Measurements from ENCODE around the gene DISC1. TPM values are rescaled to one million over a fixed set of nuclear protein-coding genes. Genes with fewer than 3 reads are reported as not detected.

The DISC1 gene
- total RNA-seq, 1 donor from 2014 or later: 16.0 TPM

GRCh38 chr1:232074265-232074664, 447.7 kb downstream of the DISC1 start:
- TF ChIP-seq, protein P1, sequence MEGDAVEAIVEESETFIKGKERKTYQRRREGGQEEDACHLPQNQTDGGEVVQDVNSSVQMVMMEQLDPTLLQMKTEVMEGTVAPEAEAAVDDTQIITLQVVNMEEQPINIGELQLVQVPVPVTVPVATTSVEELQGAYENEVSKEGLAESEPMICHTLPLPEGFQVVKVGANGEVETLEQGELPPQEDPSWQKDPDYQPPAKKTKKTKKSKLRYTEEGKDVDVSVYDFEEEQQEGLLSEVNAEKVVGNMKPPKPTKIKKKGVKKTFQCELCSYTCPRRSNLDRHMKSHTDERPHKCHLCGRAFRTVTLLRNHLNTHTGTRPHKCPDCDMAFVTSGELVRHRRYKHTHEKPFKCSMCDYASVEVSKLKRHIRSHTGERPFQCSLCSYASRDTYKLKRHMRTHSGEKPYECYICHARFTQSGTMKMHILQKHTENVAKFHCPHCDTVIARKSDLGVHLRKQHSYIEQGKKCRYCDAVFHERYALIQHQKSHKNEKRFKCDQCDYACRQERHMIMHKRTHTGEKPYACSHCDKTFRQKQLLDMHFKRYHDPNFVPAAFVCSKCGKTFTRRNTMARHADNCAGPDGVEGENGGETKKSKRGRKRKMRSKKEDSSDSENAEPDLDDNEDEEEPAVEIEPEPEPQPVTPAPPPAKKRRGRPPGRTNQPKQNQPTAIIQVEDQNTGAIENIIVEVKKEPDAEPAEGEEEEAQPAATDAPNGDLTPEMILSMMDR (IDR thresholded peaks at IDR 0.05): no peak
- intact Hi-C loops (cut with DNase I): no loop called here

GRCh38 chr1:232077809-232078208, 451.2 kb downstream of the DISC1 start:
- no peak for DNase-seq (ENCODE audit: low spot score in 2 of 2)
- Histone ChIP-seq H3K9me3 (peaks cover 0 to 10% of the 10 kb centered on the region in 2 donors), H3K27me3 (no peaks in the 10 kb centered on the region), H3K36me3 (no peaks in the 10 kb centered on the region), H3K27ac (no peak overlapping the region), H3K4me1 (no peaks in the 10 kb centered on the region), H3K4me3 (no peak overlapping the region)
- intact Hi-C loops (cut with DNase I): no loop called here
- TF ChIP-seq, protein P1 (IDR thresholded peaks at IDR 0.05): no peak

More at GRCh38 chr1:232074265-232074664, 447.7 kb downstream of the DISC1 start:
- no peaks in the 10 kb centered on the region for H3K4me1 ChIP-seq
- no peaks in the 10 kb centered on the region for H3K27me3 ChIP-seq
- peaks cover 0 to 10% of the 10 kb centered on the region in 2 donors for H3K9me3 ChIP-seq
- H3K4me3 ChIP-seq: no peak overlapping the region
- no peaks in the 10 kb centered on the region for H3K36me3 ChIP-seq
- no peak overlapping the region for H3K27ac ChIP-seq
- no peak for DNase-seq (ENCODE audit: low spot score in 2 of 2)

- intact Hi-C loops (cut with DNase I): no loop called here
- no peak overlapping the region for H3K4me3 ChIP-seq
- TF ChIP-seq, protein P1 (IDR thresholded peaks at IDR 0.05): no peak
- no peaks in the 10 kb centered on the region for H3K4me1 ChIP-seq
- no peak for DNase-seq (ENCODE audit: low spot score in 2 of 2)
- H3K27ac ChIP-seq: no peak overlapping the region
- no peaks in the 10 kb centered on the region for H3K9me3 ChIP-seq
- H3K36me3 ChIP-seq: no peaks in the 10 kb centered on the region
- no peaks in the 10 kb centered on the region for H3K27me3 ChIP-seq
Observed at GRCh38 chr1:232084584-232085223, 458.1 kb downstream of the DISC1 start.

GRCh38 chr1:232090816-232091215, 464.2 kb downstream of the DISC1 start:
- intact Hi-C loops (cut with DNase I): no loop called here
- Histone ChIP-seq H3K36me3 (no peaks in the 10 kb centered on the region), H3K9me3 (no peaks in the 10 kb centered on the region), H3K27me3 (no peaks in the 10 kb centered on the region), H3K27ac (no peak overlapping the region), H3K4me1 (no peaks in the 10 kb centered on the region), H3K4me3 (no peak overlapping the region)
- no peak for DNase-seq (ENCODE audit: low spot score in 2 of 2)
- TF ChIP-seq, protein P1 (IDR thresholded peaks at IDR 0.05): no peak

Other genes with a start within 250 kb of the DISC1 start
- gene EGLN1, start 204.5 kb upstream of the DISC1 start, total RNA-seq: 47.8 TPM
- gene TSNAX, start 98.1 kb upstream of the DISC1 start, total RNA-seq: 15.0 TPM